HepG2 (cell line): ENCODE data around the gene CRTAC1. TPM values are rescaled to one million over a fixed set of nuclear protein-coding genes. Genes with fewer than 3 reads are reported as not detected.

ENCODE experiments used
- CCDC6 ChIP-seq: sonication (generic); formaldehyde crosslinking; IDR thresholded peaks from 2 replicates; pipeline ENCODE4 v1.8.1; 2022; ENCODE audit warnings: mild to moderate bottlenecking, missing genetic modification reagents, moderate library complexity
- ETV5 ChIP-seq: IDR thresholded peaks from 2 replicates; pipeline ENCODE4 v1.6.1; 2018; ENCODE audit warnings: missing biosample characterization, missing genetic modification reagents, inconsistent platforms, borderline replicate concordance
- KDM1A ChIP-seq: IDR thresholded peaks from 2 replicates; pipeline ENCODE4 v1.6.1; 2016; ENCODE audit warnings: missing compliant biosample characterization
- NFIB ChIP-seq: sonication (generic); formaldehyde crosslinking; IDR thresholded peaks from 2 replicates; pipeline ENCODE4 v1.9.0; 2021; ENCODE audit warnings: missing genetic modification reagents, mild to moderate bottlenecking, borderline replicate concordance
- POLR2G ChIP-seq: fragments of 200-400 bp; formaldehyde crosslinking; IDR thresholded peaks from 2 replicates; pipeline ENCODE4 v1.6.1; 2018; ENCODE audit warnings: mild to moderate bottlenecking, low read depth, low read length, moderate library complexity
- RBAK ChIP-seq: sonication (generic); formaldehyde crosslinking; IDR thresholded peaks from 2 replicates; pipeline ENCODE4 v1.5.1; 2020; ENCODE audit warnings: mild to moderate bottlenecking, missing genetic modification reagents
- SAP130 ChIP-seq: IDR thresholded peaks from 2 replicates; pipeline ENCODE4 v1.6.1; 2016; ENCODE audit warnings: low read depth
- TEF ChIP-seq: sonication (generic); formaldehyde crosslinking; IDR thresholded peaks from 2 replicates; pipeline ENCODE4 v1.5.0; 2020; ENCODE audit warnings: missing genetic modification reagents
- ZBTB38 ChIP-seq: sonication (generic); formaldehyde crosslinking; IDR thresholded peaks from 2 replicates; pipeline ENCODE4 v1.5.1; 2020; ENCODE audit warnings: mild to moderate bottlenecking, missing genetic modification reagents
- ZFP36 ChIP-seq: fragments of 150-350 bp; IDR thresholded peaks from 2 replicates; pipeline ENCODE4 v1.6.1; 2018; ENCODE audit warnings: borderline replicate concordance, low read length, low read depth; ENCODE audit not compliant: partially characterized antibody
- ZFYVE20 ChIP-seq: sonication (generic); formaldehyde crosslinking; IDR thresholded peaks from 2 replicates; pipeline ENCODE4 v1.8.0; 2023; ENCODE audit warnings: low read depth, mild to moderate bottlenecking, moderate library complexity, missing genetic modification reagents, borderline replicate concordance
- ZKSCAN8 ChIP-seq: IDR thresholded peaks from 2 replicates; pipeline ENCODE4 v1.6.1; 2016; ENCODE audit warnings: borderline replicate concordance, missing genetic modification reagents, missing compliant biosample characterization
- ZNF205 ChIP-seq: IDR thresholded peaks from 2 replicates; pipeline ENCODE4 v1.6.1; 2018; ENCODE audit warnings: missing biosample characterization, missing genetic modification reagents
- ZNF225 ChIP-seq: sonication (generic); formaldehyde crosslinking; IDR thresholded peaks from 2 replicates; pipeline ENCODE4 v1.4.0; 2020; ENCODE audit warnings: mild to moderate bottlenecking, missing genetic modification reagents
- ZNF441 ChIP-seq: sonication (generic); formaldehyde crosslinking; IDR thresholded peaks from 2 replicates; pipeline ENCODE4 v1.7.0; 2021; ENCODE audit warnings: missing genetic modification reagents, borderline replicate concordance
- ZNF550 ChIP-seq: sonication (generic); formaldehyde crosslinking; IDR thresholded peaks from 2 replicates; pipeline ENCODE4 v1.4.0; 2020; ENCODE audit warnings: mild to moderate bottlenecking, missing genetic modification reagents, borderline replicate concordance
- ZNF556 ChIP-seq: sonication (generic); formaldehyde crosslinking; IDR thresholded peaks from 2 replicates; pipeline ENCODE4 v1.4.0; 2020; ENCODE audit warnings: mild to moderate bottlenecking, missing genetic modification reagents, borderline replicate concordance
- ZNF83 ChIP-seq: sonication (generic); formaldehyde crosslinking; IDR thresholded peaks from 2 replicates; pipeline ENCODE4 v1.4.0; 2020; ENCODE audit warnings: missing genetic modification reagents, mild to moderate bottlenecking, borderline replicate concordance
- ZNF883 ChIP-seq: sonication (generic); formaldehyde crosslinking; IDR thresholded peaks from 2 replicates; pipeline ENCODE4 v1.5.1; 2020; ENCODE audit warnings: mild to moderate bottlenecking, missing genetic modification reagents; ENCODE audit errors: not compliant biosample characterization
- ZSCAN12 ChIP-seq: sonication (generic); formaldehyde crosslinking; IDR thresholded peaks from 2 replicates; pipeline ENCODE4 v1.9.0; 2021; ENCODE audit warnings: mild to moderate bottlenecking, missing genetic modification reagents
- ZSCAN20 ChIP-seq: sonication (generic); formaldehyde crosslinking; IDR thresholded peaks from 2 replicates; pipeline ENCODE4 v1.4.0; 2020; ENCODE audit warnings: missing genetic modification reagents, mild to moderate bottlenecking, borderline replicate concordance
- polyA plus RNA-seq, 8 experiments: library from polyadenylated mRNA; depleted of rRNA in 3 of 8; stranded (reverse) in 7 of 8; unstranded in 1 of 8; fragments of >200 nt; fragmentation: Illumina TruSeq in 4 of 8; extraction: Trizol in 4 of 8; gene quantifications; 2 replicates each; pipeline versions ENCODE4 v1.2.1 to v1.2.3, GENCODE V29; 2011 to 2016; ENCODE audit warnings: low read depth in 4 of 8, missing spikeins in 1 of 8, mixed read lengths in 1 of 8; ENCODE audit not compliant: insufficient read depth in 1 of 8
- total RNA-seq, 5 experiments: library from RNA; depleted of rRNA; stranded (reverse); fragments of >200 nt; fragmentation: Illumina TruSeq; extraction: Trizol; gene quantifications; 2 replicates each; pipeline ENCODE4 v1.2.3, GENCODE V29; 2016; ENCODE audit warnings: low read depth in 1 of 5
- TF ChIP-seq, protein P1 (sequence below): sonication (generic); formaldehyde crosslinking; IDR thresholded peaks from 2 replicates; pipeline ENCODE4 v1.4.0; 2020; ENCODE audit warnings: missing genetic modification reagents, borderline replicate concordance
- TF ChIP-seq, protein P2 (sequence below): sonication (generic); formaldehyde crosslinking; IDR thresholded peaks from 2 replicates; pipeline ENCODE4 v1.4.0; 2020; ENCODE audit warnings: mild to moderate bottlenecking, missing genetic modification reagents
- TF ChIP-seq, protein P3 (sequence below): sonication (generic); formaldehyde crosslinking; IDR thresholded peaks from 2 replicates; pipeline ENCODE4 v1.4.0; 2020; ENCODE audit warnings: missing genetic modification reagents

Gene CRTAC1
- total and polyA plus RNA-seq, 2 of the 13 experiments (the other 11 are each of a cell fraction or from before 2014, with no cell fraction given): not detected

DNA sequence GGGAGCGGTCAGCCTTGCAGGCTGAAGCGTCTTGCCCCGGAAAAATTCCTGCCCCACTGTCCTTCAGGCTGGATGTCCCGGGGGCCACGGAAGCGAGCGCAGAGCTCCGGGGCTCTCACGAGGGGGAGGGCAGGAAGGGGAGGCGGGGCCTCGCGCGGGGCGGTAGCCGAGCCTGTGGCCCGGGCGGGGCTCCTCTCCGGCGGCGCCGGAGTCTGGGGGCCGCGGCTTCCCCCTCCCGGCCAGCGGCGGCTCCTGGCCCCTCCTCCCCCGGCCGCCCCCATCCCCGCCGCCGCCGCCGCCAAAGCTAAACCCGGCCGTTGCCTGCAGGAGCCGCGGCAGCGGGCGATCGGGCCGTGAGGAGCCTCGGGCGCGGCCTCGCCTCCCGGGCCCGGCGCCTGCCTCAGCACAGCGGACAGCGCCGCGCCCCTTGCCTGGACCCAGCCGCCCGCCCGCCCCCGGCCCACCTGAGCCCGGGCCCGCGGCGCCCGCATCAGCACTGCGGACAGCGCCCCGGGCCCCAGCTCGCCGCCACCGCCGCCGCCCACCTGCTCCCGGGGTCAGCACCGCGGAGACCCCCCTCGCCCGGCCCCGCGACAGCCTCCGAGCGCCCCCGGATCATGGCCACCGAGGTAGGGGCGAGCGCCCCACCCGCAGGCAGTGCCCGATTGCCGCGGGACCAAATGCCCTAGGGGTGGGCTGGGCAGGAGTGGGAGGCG lies 180.6 kb downstream of the CRTAC1 start, which contains the start of gene GOLGA7B (continued):
- TF ChIP-seq, protein P1, sequence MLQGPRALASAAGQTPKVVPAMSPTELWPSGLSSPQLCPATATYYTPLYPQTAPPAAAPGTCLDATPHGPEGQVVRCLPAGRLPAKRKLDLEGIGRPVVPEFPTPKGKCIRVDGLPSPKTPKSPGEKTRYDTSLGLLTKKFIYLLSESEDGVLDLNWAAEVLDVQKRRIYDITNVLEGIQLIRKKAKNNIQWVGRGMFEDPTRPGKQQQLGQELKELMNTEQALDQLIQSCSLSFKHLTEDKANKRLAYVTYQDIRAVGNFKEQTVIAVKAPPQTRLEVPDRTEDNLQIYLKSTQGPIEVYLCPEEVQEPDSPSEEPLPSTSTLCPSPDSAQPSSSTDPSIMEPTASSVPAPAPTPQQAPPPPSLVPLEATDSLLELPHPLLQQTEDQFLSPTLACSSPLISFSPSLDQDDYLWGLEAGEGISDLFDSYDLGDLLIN (CRISPR knock-in tag): no peak
- TF ChIP-seq, protein P2, sequence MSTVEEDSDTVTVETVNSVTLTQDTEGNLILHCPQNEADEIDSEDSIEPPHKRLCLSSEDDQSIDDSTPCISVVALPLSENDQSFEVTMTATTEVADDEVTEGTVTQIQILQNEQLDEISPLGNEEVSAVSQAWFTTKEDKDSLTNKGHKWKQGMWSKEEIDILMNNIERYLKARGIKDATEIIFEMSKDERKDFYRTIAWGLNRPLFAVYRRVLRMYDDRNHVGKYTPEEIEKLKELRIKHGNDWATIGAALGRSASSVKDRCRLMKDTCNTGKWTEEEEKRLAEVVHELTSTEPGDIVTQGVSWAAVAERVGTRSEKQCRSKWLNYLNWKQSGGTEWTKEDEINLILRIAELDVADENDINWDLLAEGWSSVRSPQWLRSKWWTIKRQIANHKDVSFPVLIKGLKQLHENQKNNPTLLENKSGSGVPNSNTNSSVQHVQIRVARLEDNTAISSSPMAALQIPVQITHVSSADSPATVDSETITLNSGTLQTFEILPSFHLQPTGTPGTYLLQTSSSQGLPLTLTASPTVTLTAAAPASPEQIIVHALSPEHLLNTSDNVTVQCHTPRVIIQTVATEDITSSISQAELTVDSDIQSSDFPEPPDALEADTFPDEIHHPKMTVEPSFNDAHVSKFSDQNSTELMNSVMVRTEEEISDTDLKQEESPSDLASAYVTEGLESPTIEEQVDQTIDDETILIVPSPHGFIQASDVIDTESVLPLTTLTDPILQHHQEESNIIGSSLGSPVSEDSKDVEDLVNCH (CRISPR knock-in tag): no peak
- TF ChIP-seq NFIB: no peak
- peak; percentile 47 for TF ChIP-seq ZNF883
- TF ChIP-seq ZNF441 (CRISPR knock-in tag): peak; percentile 65; the same call in 1 of the 2 replicates
- no peak for TF ChIP-seq ZBTB38
- TF ChIP-seq ZNF550 (CRISPR knock-in tag): no peak
- TF ChIP-seq KDM1A: no peak
- no peak for TF ChIP-seq ZFYVE20 (CRISPR knock-in tag)
- no peak for TF ChIP-seq ZSCAN12 (CRISPR knock-in tag)
- TF ChIP-seq ZNF225 (CRISPR knock-in tag): no peak
- no peak for TF ChIP-seq TEF (CRISPR knock-in tag)
- TF ChIP-seq, protein P3, sequence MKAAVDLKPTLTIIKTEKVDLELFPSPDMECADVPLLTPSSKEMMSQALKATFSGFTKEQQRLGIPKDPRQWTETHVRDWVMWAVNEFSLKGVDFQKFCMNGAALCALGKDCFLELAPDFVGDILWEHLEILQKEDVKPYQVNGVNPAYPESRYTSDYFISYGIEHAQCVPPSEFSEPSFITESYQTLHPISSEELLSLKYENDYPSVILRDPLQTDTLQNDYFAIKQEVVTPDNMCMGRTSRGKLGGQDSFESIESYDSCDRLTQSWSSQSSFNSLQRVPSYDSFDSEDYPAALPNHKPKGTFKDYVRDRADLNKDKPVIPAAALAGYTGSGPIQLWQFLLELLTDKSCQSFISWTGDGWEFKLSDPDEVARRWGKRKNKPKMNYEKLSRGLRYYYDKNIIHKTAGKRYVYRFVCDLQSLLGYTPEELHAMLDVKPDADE (CRISPR knock-in tag): no peak
- TF ChIP-seq ZFP36: no peak
- TF ChIP-seq ZNF83: no peak
- peak; percentile 45; the same call in 1 of the 2 replicates for TF ChIP-seq CCDC6 (CRISPR knock-in tag)
- TF ChIP-seq ZNF205 (CRISPR knock-in tag): no peak
- no peak for TF ChIP-seq POLR2G
- TF ChIP-seq ZKSCAN8: no peak
- TF ChIP-seq RBAK (CRISPR knock-in tag): no peak
- TF ChIP-seq ZNF556 (CRISPR knock-in tag): no peak
- TF ChIP-seq ZSCAN20 (CRISPR knock-in tag): peak; percentile 84; the same call in 1 of the 2 replicates
- TF ChIP-seq SAP130 (CRISPR knock-in tag): peak; percentile 71
- TF ChIP-seq ETV5 (CRISPR knock-in tag): no peak
